GM18511 (cell line): Measurements from ENCODE around the gene LTBR.
"Not testable (repeated sequence)": the region's sequence is repeated elsewhere in the genome, so short reads cannot be mapped to it uniquely, and the experiment has no call there.

Source experiments
- ATAC-seq: cut with Tn5 transposase; IDR thresholded peaks from one replicate; pipeline ENCODE4 v1.9.1; 2021; ENCODE audit warnings: mild to moderate bottlenecking, moderate library complexity; ENCODE audit not compliant: unreplicated experiment

Gene LTBR

GRCh38 chr12:6424008-6424347, 40.0 kb downstream of the LTBR start:
- no peak for ATAC-seq

- no peak for ATAC-seq
Measured at GRCh38 chr12:6424866-6425265, 40.9 kb downstream of the LTBR start.

- ATAC-seq = no peak
Measured at GRCh38 chr12:6425590-6426531, 41.9 kb downstream of the LTBR start.

- ATAC-seq = peak; percentile 79
Measured at GRCh38 chr12:6426882-6427671, 43.1 kb downstream of the LTBR start.

GRCh38 chr12:6427796-6428195, 43.8 kb downstream of the LTBR start:
- ATAC-seq = not testable (repeated sequence)

- no peak for ATAC-seq
Measured at GRCh38 chr12:6428326-6428725, 44.4 kb downstream of the LTBR start.

GRCh38 chr12:6430124-6430989, 46.4 kb downstream of the LTBR start:
- ATAC-seq = no peak

- ATAC-seq = no peak
Measured at GRCh38 chr12:6432991-6433390, 49.0 kb downstream of the LTBR start.

GRCh38 chr12:6434205-6435140, 50.5 kb downstream of the LTBR start:
- ATAC-seq = no peak

GRCh38 chr12:6435961-6436715, 52.2 kb downstream of the LTBR start:
- ATAC-seq = no peak

GRCh38 chr12:6437586-6437985, 53.6 kb downstream of the LTBR start:
- no peak for ATAC-seq

GRCh38 chr12:6438345-6438744, 54.4 kb downstream of the LTBR start:
- no peak for ATAC-seq

GRCh38 chr12:6440391-6440790, 56.4 kb downstream of the LTBR start:
- ATAC-seq = no peak
